HG02798 (cell line): ENCODE data around the gene KAT7.

ENCODE experiments used
- ATAC-seq: cut with Tn5 transposase; IDR thresholded peaks from one replicate; pipeline ENCODE4 v1.9.1; 2021; ENCODE audit warnings: mild to moderate bottlenecking; ENCODE audit not compliant: unreplicated experiment, poor library complexity

KAT7 gene

DNA sequence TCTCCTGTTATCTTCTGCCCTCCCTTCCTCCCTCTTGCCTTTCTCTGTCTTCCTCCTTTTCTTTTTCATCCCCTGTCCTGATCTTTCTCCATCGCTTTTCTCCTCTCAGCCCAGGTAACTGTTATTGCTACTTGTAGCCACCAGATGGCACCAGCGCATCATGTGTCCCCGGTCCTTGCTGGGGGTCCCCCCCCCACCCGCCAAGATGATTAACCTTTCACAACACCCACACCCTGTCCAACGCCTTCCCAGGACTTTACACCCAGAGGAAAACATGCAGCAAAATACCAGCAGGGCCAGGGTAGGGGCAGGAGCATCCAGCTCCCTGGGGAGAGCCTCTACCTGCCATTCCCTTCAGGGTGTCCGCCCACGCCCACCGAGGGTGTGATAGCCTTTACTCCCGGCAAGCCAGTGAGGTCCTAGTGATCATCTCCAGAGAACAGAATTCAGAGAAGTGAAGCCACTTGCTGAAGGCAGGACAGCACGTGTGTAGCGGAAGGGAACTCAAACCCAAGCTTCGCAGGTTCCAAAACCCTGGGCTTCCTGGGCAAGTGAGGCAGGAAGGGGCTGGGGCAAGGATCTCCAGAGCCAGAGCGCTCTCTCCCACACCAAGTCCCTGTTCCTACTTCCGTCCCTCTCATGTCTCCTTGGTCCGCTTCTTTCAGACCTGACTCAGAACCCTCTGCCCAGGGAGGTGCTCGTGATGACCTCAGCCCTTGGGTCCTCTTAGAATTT lies 72.8 kb downstream of the KAT7 start:
- no peak for ATAC-seq

DNA sequence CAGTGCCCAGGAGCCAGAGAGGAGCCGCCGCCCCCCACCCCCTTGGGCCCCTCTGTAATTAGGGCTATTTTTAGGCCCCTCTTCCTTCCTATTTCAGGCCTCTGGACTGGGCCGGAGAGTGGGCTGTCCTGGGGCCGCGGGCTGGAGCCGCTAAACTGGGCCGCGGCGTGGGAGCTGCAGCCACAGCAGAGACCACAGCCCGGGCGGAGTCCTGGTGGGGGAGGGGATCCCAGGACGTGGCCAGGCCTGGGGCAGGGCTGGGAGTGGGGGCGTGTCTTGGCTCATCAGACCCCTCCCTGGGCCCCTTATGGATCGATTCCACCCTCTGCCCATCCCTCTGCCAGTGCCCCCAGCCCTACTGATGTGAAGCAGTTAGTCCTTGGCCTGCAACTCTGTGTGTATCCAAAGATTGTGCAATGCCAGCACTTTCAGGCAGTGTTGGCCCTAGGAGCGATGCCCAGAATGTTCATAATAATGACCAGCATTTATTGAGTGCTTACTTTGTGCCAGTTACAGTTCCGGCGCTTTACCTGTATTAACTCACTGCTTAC lies 74.4 kb downstream of the KAT7 start:
- ATAC-seq: no peak

DNA sequence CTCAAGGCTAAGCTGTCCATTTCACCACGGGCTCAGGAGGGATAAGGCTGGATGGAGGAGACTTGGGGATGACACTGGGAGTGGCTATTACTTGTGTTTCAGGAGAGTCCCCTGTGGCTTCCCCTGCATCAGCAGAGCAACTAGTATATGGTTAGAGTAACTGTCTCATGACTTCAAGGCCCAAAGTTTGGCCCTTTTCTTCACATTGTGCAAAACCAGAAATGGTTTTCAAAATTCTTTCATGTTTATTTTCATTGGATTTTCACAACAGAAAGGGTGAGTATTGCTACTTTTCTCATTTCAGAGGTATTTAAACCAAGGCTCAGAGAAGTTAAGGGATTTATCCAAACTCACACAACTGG lies 77.5 kb downstream of the KAT7 start:
- ATAC-seq: no peak

DNA sequence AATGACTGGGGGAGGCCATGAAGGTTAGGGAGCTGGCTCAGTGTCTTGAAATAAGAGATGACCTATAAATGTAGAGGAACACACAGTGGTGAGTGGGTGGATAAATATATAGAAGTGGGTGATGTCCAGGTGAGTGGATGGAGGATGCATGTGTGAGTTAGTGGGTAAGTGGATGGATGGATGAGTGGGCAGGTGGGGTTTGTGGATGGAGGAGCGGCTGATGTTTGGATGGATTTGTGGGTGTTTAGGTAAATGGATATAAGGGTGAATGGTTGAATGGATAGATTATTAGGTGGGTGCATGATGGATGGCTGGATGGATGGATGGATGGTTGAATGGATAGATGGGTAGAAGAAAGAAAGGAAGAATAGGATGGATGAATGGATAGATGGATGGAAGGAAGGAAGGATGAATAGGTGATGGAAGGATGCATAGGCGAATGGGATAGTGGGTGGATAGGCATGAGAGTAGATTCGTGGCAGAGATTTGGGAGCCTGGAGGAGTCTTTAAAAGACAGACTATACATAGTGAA lies 78.5 kb downstream of the KAT7 start:
- ATAC-seq: no peak

DNA sequence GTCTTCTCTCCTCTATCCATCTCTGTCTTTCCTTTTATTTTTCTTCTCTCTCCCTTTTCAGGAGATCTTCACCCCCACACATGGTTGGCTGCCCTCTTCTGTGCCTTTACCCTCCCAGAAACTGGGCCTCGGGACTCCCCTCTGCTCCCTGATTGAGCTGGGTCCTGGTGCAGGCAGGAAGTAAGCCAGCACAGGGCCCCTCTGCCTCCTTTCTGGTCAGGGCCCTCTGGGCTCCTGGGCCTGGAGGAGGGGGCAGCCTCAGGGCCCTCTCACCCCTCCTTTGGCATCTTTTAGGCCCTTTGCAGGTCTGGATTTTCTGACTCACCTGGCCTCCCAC lies 80.5 kb downstream of the KAT7 start:
- no peak for ATAC-seq

DNA sequence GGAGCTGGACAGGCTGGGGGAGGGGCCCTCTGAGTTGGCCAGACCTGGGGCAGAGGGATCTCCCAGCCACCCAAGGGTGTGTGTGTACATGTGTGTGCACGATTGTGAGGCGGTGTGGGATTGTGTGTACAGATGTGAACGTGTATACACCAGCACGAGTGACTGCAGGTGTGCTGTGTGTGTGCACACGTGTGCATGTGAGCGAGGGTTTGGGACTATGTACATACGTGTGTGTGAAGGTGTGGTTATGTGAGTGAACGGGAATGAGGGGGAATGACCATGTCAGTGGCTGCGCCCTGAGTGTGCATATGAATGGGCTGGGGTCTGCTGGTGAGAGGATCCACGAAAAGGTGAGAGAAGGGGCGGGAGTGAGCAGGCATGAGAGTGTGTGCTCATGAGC lies 81.8 kb downstream of the KAT7 start:
- no peak for ATAC-seq

DNA sequence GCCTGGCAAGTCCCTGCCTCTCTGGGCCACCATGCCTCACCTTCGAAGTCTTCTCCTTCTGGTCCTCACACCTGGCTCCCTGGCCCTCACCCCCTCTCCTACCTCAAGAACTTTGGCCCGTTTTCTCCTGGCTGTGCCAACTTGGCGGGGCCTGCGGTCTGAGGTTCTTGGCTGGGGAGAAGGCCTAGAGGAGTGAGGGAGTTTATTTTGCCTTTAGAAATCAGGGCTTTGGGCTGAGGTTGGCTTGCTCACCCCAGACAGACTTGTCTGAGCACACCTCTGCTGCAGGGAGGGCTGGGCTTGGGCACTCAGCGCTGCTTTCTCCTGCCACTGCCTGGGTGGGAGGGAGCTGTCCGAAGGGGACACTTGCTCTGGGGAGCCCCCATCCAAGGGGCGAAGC lies 82.7 kb downstream of the KAT7 start:
- no peak for ATAC-seq

DNA sequence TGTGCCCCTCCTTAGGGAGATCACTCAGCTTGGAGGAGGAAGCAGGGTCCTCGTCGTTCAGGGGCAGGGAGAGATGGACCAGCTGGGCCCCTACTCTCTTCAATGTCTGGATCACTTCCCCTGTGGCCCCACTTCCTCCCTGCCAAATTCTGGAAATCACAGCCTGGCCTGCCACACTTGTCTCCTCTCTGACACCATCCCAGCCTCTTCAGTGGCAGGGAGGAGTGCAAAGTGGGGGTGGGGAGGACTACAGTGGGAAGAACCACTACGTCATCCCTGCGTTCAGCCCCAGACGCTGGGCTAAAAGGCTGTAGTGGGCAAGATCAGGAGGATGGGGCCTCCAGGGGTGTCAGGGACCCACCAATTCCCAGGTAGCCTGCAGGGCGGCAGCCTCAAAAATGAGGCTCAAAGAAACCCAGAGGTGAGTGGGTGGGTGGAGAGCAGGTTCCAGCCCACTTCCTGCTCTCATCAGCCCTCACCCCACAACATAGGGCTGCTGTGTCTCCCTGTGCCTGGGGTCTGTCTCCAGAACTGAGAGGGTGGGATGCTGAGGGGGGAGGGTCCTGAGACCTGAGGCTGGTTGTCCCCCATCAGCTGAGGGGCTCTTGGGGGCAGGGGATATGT lies 84.4 kb downstream of the KAT7 start:
- ATAC-seq: no peak

DNA sequence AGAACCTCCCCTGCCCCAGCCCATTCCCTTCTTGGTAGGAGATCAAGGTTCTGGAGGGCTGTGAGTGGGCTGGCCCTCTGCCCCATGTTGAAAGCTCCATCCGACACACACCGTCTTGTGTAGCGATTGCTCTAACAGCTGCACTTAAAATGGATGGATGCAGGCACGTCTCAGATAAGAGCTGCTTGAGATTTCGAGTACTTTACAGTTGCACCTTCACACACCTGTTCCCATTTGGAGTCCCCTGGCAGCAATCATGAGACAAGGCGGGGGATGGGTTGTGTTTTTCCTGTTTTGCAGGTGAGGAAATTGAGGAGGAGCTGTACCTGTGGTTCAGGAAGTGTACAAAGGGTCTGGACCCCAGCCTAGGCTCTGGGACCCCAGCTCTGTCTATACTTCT lies 85.0 kb downstream of the KAT7 start:
- ATAC-seq: no peak

DNA sequence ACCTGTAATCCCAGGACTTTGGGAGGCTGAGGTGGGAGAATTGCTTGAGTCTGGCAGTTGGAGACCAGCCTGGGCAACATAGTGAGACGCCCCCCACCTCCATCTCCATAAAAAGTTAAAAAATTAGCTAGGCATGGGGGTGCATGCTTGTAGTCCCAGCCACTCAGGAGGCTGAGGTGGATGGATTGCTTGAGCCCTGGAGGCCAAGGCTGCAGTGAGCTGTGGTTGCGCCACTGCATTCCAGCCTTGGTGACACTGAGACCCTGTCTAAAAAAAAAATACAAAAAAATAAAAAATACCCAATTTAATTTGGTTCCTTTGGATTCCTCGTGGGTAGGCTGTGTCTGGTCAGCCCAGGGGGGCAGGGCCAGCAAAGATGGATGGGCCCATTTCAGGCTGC lies 85.4 kb downstream of the KAT7 start:
- ATAC-seq: no peak

DNA sequence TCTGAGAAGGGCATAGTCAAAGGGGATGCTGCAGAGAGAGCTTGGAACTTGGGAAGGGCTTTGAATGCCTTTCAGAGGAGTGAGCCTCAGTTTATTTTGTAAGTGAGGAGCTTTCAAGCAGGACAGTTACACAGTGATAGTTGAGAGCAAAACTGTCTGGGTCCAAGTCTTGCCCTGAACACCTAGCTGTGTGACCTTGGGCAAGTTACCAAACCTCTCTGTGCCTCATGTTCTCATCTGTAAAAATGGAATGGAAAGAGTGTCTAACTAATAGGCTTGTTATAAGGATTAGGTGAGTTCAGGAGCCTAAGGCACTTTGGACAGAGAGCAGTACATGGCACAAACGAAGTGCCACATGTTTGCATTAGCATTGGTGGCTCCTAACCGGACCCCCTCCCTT lies 86.4 kb downstream of the KAT7 start:
- ATAC-seq: no peak

DNA sequence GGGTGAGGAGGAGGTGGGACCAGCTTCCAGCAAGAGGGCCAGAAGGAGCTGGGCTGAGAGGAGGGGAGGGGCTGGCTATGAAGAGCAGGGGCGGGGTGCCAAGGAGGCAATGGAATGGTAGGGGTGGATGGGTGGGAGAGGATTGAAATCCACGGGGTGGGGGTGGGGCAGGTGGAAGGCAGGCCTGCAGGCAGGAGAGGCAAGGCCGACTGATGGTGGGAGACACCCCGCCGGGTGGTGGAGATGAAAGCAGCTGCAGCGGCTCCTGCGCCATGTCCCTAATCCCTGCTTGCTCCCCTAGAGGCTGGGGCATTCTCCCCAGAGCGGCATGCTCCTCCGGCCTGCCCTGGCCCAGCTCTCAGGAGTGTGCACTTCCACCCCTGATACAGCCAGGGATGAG lies 87.2 kb downstream of the KAT7 start:
- no peak for ATAC-seq

DNA sequence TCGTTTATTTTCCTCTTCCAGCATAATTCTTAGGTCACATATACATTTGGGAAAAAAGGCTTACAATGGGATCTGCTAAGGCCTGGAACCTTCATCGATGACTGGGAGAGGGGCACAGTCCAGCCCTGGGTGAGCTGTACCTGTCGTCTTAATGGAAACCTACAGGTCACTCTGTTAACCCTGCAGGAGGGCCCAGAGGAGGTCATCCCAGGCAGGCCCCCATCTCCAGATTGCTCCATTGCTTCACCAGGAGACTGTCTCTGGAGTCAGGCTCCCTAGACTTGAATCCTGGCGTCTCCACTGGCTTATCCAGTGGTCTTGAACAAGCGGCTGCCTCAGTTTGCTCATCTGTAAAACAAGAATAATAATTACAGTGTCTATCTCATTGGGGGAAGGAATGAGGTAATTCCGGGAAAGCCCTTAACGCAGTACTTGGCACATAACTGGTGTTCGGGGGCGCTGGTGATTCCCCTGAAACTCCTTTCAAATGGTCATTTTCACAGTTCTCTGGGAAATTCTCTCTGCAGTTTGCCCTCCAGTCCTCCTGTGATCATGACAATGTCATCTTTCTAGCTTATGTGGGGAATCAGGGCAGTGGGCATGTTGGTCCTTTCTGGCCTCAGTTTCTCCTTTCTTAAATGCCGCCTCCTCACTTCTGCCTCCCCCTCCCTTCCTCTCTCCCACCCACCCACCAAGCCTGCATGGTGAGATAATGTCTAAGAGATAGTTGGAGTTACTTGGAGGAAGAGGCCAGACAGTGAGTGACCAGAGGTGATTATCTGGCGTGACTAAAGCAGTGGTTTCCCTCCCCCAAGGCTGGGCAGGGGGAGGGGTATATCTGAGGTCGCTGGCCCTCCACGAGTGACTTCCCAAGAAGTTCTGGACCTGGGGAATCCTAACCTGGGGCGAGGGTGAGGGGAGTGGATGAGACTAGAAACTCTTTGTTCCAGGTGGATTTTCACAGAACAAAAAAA lies 90.7 kb downstream of the KAT7 start:
- no peak for ATAC-seq

DNA sequence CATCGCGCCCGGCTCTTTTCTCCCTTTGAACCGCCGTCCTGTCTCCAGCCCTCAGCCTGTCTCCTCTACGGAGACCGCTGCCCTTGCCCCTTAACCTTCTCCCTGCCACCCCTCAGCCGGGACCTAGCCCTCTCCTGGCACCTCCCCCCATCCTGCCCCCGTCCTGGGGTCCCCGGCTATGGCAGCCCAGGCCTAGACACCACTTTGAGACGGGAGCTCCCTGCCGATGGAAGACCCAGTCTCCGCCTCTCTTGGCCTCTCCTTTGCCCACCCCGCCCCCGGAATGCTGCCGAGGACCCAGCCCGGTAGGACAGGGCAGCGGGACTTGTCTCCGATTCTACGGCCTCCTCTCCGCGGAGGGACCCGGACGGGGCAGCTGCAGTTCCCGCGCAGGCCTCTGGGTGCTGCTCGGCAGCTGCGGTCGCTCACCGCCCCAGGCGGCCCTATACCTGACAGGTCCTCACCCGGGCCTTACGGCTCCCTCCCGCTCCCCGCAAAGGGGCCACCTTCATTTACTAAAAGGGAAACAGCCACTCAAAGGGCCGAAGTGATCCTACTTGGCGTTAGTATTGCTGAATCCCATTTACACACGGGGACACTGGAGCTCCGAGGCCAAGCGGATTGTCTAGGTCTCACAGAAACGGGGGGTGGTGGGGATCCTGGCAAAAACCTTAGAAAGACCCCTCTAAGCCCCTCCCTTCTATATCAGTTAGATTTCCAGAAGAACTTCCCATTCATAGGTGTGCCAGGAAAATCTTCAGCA lies 92.0 kb downstream of the KAT7 start:
- ATAC-seq: peak; percentile 75

DNA sequence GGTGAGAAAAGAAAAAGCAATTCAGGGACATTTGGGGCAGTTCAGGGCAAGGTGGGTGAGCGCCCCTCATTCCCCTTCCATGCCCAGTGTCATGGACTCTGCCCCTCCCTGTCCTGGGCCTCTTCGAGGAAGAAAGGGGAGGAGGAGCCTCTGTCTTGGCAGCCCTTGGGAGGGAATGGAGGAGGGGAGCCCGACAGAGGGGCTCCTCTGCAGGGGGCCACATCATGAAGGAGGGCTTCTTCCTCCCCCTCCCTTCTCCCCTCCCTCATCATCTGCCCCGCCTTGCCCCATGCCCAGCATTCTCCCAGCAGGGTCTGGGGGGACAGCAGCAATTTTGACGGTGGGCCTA lies 92.5 kb downstream of the KAT7 start:
- ATAC-seq: no peak

DNA sequence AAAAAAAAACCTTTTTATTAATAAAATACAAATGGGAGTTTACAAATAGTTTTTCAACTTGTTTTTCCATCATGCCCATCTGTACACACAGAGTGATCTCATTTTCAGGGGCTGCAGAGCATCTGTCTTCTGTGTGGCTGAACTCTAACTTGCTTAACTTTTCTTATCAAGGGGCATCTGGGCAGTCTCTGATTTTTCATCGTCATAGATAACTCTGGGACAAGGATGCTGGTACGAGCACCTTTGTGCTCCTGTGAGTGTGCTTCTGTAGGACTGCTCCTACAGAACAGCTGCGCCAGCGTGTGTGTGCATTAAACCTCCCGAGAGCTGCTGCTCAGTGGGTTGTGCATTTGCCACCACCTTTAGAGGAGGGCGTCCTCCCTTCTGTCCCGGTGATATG lies 94.0 kb downstream of the KAT7 start:
- no peak for ATAC-seq
